ENCODE measurements around the gene ALKBH6. TPM values are rescaled to one million over a fixed set of nuclear protein-coding genes. Genes with fewer than 3 reads are reported as not detected.

The ALKBH6 gene
- total and polyA plus RNA-seq, 2 of the 13 experiments (the other 11 are each of a cell fraction or from before 2014, with no cell fraction given): 13.7 to 18.1 TPM

- TF ChIP-seq CSRNP1 (CRISPR knock-in tag; IDR thresholded peaks at IDR 0.05) (no peak), ZSCAN22 (CRISPR knock-in tag; IDR thresholded peaks at IDR 0.05) (no peak), MLXIP (CRISPR knock-in tag; IDR thresholded peaks at IDR 0.05; ENCODE audit: borderline replicate concordance) (peak; percentile 75), PRDM15 (CRISPR knock-in tag; IDR thresholded peaks at IDR 0.05) (peak; percentile 51; the same call in 1 of the 2 replicates), ZNF225 (CRISPR knock-in tag; IDR thresholded peaks at IDR 0.05) (peak; percentile 64; the same call in 1 of the 2 replicates), NFIB (CRISPR knock-in tag; IDR thresholded peaks at IDR 0.05; ENCODE audit: borderline replicate concordance) (no peak), STAG1 (CRISPR knock-in tag; IDR thresholded peaks at IDR 0.05) (0 out of 2 replicates have a peak, but pooled peaks have one; percentile 10), ZNF446 (CRISPR knock-in tag; IDR thresholded peaks at IDR 0.05) (no peak), ZNF160 (CRISPR knock-in tag; IDR thresholded peaks at IDR 0.05) (peak; percentile 76; the same call in 1 of the 2 replicates), CEBPB (IDR thresholded peaks at IDR 0.05; ENCODE audit: borderline replicate concordance, low read depth, low read length) (no peak), GTF3A (CRISPR knock-in tag; conservative IDR thresholded peaks at IDR 0.05) (no peak), PAF1 (CRISPR knock-in tag; IDR thresholded peaks at IDR 0.05) (no peak), PHF8 (CRISPR knock-in tag; IDR thresholded peaks at IDR 0.05) (no peak), ZNF781 (CRISPR knock-in tag; IDR thresholded peaks at IDR 0.05; ENCODE audit: borderline replicate concordance, not compliant biosample characterization) (no peak), CCDC6 (CRISPR knock-in tag; IDR thresholded peaks at IDR 0.05) (peak; percentile 80; the same call in 1 of the 2 replicates), ZNF337 (CRISPR knock-in tag; IDR thresholded peaks at IDR 0.05; ENCODE audit: borderline replicate concordance, low read depth) (no peak), DDIT3 (CRISPR knock-in tag; IDR thresholded peaks at IDR 0.05) (no peak), ZNF644 (CRISPR knock-in tag; IDR thresholded peaks at IDR 0.05; ENCODE audit: low read depth) (0 out of 2 replicates have a peak, but pooled peaks have one; percentile 37), TRIM24 (CRISPR knock-in tag; IDR thresholded peaks at IDR 0.05) (no peak), KLF12 (CRISPR knock-in tag; IDR thresholded peaks at IDR 0.05; ENCODE audit: borderline replicate concordance) (0 out of 2 replicates have a peak, but pooled peaks have one; percentile 62), ZNF274 (CRISPR knock-in tag; IDR thresholded peaks at IDR 0.05) (0 out of 2 replicates have a peak, but pooled peaks have one; percentile 37)
Measured at GRCh38 chr19:35963514-35963913, 50.5 kb downstream of the ALKBH6 start (continued).

All from HepG2 (cell line).